ENCODE results near the gene LARP4B.

The LARP4B gene

GRCh38 chr10:821322-821721 lies 110.2 kb downstream of the LARP4B start:
- DNase-seq, result no peak

GRCh38 chr10:819816-820215 lies 111.7 kb downstream of the LARP4B start:
- no peak for DNase-seq

GRCh38 chr10:819326-819725 lies 112.2 kb downstream of the LARP4B start:
- no peak for DNase-seq

- DNase-seq, result no peak
These were observed 112.8 kb downstream of the LARP4B start for GRCh38 chr10:818526-819220.

- no peak for DNase-seq
These were observed 113.5 kb downstream of the LARP4B start for GRCh38 chr10:818010-818409.

GRCh38 chr10:817371-817770 lies 114.1 kb downstream of the LARP4B start:
- DNase-seq, result no peak

GRCh38 chr10:816958-817357 lies 114.5 kb downstream of the LARP4B start:
- DNase-seq, result no peak

GRCh38 chr10:816091-816477 lies 115.4 kb downstream of the LARP4B start:
- DNase-seq, result no peak

GRCh38 chr10:815338-816090 lies 116.0 kb downstream of the LARP4B start:
- DNase-seq, result no peak

GRCh38 chr10:814536-815302 lies 116.8 kb downstream of the LARP4B start:
- DNase-seq, result no peak

- DNase-seq, result no peak
These were observed 118.2 kb downstream of the LARP4B start for GRCh38 chr10:813286-813685.

GRCh38 chr10:812787-813186 lies 118.7 kb downstream of the LARP4B start:
- DNase-seq, result no peak

GRCh38 chr10:811379-812175 lies 119.9 kb downstream of the LARP4B start:
- no peak for DNase-seq

GRCh38 chr10:810351-810846 lies 121.1 kb downstream of the LARP4B start:
- no peak for DNase-seq

GRCh38 chr10:809671-810350 lies 121.7 kb downstream of the LARP4B start:
- DNase-seq, result no peak

GRCh38 chr10:807958-808353 lies 123.5 kb downstream of the LARP4B start:
- no peak for DNase-seq

GRCh38 chr10:807163-807957 lies 124.1 kb downstream of the LARP4B start:
- no peak for DNase-seq

- no peak for DNase-seq
These were observed 124.9 kb downstream of the LARP4B start for GRCh38 chr10:806451-807162.

- no peak for DNase-seq
These were observed 125.7 kb downstream of the LARP4B start for GRCh38 chr10:805620-806305.

Data from NCI-H2171 (cell line).